ENCODE data around the gene ELAC2. TPM values are rescaled to one million over a fixed set of nuclear protein-coding genes. Genes with fewer than 3 reads are reported as not detected.

The ELAC2 gene
- total RNA-seq, 6 donors from 2014 or later = 40.5 to 67.1 (median 46.4) TPM

Other genes with a start within 250 kb of the ELAC2 start
- 10 to 100 TPM; 36.3 to 56.4 (median 41.8) TPM for gene ARHGAP44, start 228.5 kb downstream of the ELAC2 start, total RNA-seq